Ovary (tissue), 9 donors: ENCODE data around the gene REXO4. TPM values are rescaled to one million over a fixed set of nuclear protein-coding genes. Genes with fewer than 3 reads are reported as not detected.

ENCODE experiments used
- DNase-seq, 5 donors: peaks; one replicate each; pipeline ENCODE4 v3.0.0-alpha.2; 2019 to 2020
- H3K27ac ChIP-seq, 2 donors: fragments of 200-600 bp; one replicate each; pipeline versions ENCODE4 v1.5.1 to v1.8.0; 2019 to 2022
- H3K27me3 ChIP-seq: fragments of 200-600 bp; one replicate; pipeline ENCODE4 v1.8.0; 2022
- H3K36me3 ChIP-seq: fragments of 200-600 bp; sonication (generic); one replicate; pipeline ENCODE4 v1.5.1; 2019
- H3K4me1 ChIP-seq: one replicate; pipeline ENCODE4 v1.8.1; 2013; ENCODE audit warnings: mild to moderate bottlenecking, moderate library complexity; ENCODE audit not compliant: insufficient read depth
- H3K4me3 ChIP-seq: fragments of 200-600 bp; sonication (generic); one replicate; pipeline ENCODE4 v1.5.1; 2017
- H3K9me3 ChIP-seq, 2 donors: fragments of 200-600 bp in 1 of 2; sonication (generic) in 1 of 2; one replicate each; pipeline versions ENCODE4 v1.5.1 to v1.8.1; 2013 to 2019; ENCODE audit warnings: mild to moderate bottlenecking in 1 of 2, moderate library complexity in 1 of 2
- EP300 ChIP-seq: sonication (generic); formaldehyde crosslinking; IDR thresholded peaks from one replicate; pipeline ENCODE4 v1.6.1; 2017; ENCODE audit warnings: antibody characterized with exemption
- POLR2A ChIP-seq: fragments of 450-650 bp; IDR thresholded peaks from one replicate; pipeline ENCODE4 v1.6.1; 2017; ENCODE audit warnings: antibody characterized with exemption, mild to moderate bottlenecking, moderate library complexity
- WGBS, 3 donors: extraction: QIAGEN DNeasy Blood & Tissue Kit in 1 of 3; methylation state at CpG; one replicate each; pipeline versions ENCODE4 v1.1.5 to v1.1.7; 2013 to 2017; 5-methylcytosine and 5-hydroxymethylcytosine counted together
- intact Hi-C, 4 donors: fragments of 100-400 bp; cut with DNase I; formaldehyde crosslinking; loops; one replicate each; pipeline versions ENCODE4 v1.11.0 to v1.15.1; 2022 to 2023
- polyA plus RNA-seq, 2 donors: library from polyadenylated mRNA; stranded (reverse); fragments of 200-250 nt in 1 of 2; fragments of 350-450 nt in 1 of 2; fragmentation: Illumina TruSeq in 1 of 2; extraction: RNeasy Lipid Tissue Mini Kit (QIAGEN cat#74804) in 1 of 2; gene quantifications; one replicate each; pipeline ENCODE4 v1.2.3, GENCODE V29; 2013 to 2014
- total RNA-seq, 7 donors: library from RNA; depleted of rRNA in 2 of 7; stranded (reverse); fragments of >200 nt in 2 of 7; fragmentation: NEBNext Ultra II Directional in 3 of 7; extraction: Animal tissue kit (Norgen Biotek cat#: 25700) in 3 of 7; gene quantifications; one replicate each; pipeline versions ENCODE4 v1.1.0 to v1.2.4, GENCODE V29; 2016 to 2023
- TF ChIP-seq, protein P1 (sequence below), 3 donors: fragments of 450-650 bp in 2 of 3; fragments of 200-600 bp in 1 of 3; IDR thresholded peaks; one replicate each; pipeline versions ENCODE4 v1.5.1 to v1.8.0; 2016 to 2022; ENCODE audit warnings: antibody characterized with exemption in 3 of 3, mild to moderate bottlenecking in 1 of 3
- donor health status: DM: no; HTN: no; CAD: no; lungs with moderate emphysema.
- donor health status: DM: no; HTN: no; CAD: no.
- donor health status: Bipolar disorder and iron deficiency.
- donor health status: DM: yes; HTN: yes; CAD: no.
- donor health status: DM: no; HTN: no; CAD: no.
- donor health status: DM: yes; HTN: yes; CAD: no.

The REXO4 gene
- total and polyA plus RNA-seq, 9 donors = 15.9 to 31.0 (median 21.9) TPM

DNA sequence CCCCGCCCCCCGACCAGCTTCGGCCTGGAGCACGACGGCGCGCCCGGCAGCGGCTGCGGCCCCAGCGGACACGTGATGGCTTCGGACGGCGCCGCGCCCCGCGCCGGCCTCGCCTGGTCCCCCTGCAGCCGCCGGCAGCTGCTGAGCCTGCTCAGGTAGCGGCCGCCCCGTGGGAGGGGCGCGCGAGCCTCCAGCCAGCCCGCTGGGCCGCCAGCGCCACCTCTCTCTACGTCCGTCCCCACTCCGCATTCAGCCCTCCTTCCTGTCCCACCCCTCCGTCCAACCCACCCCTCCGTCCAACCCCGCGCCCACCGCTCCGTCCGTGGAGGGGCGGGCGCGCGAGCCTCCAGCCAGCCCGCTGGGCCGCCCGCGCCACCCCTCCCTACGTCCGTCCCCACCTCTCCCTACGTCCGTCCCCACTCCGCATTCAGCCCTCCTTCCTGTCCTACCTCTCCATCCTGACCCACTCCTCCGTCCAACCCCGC lies 10.8 kb upstream of the REXO4 start:
- intact Hi-C loops = no loop called here
- Histone ChIP-seq H3K9me3 (no peaks in the 10 kb centered on the region), H3K4me1 (peaks cover 1% of the 10 kb centered on the region), H3K27ac (no peak overlapping the region), H3K4me3 (no peak overlapping the region), H3K27me3 (no peaks in the 10 kb centered on the region), H3K36me3 (no peaks in the 10 kb centered on the region)
- no peak for TF ChIP-seq EP300
- no peak for TF ChIP-seq POLR2A
- TF ChIP-seq, protein P1, sequence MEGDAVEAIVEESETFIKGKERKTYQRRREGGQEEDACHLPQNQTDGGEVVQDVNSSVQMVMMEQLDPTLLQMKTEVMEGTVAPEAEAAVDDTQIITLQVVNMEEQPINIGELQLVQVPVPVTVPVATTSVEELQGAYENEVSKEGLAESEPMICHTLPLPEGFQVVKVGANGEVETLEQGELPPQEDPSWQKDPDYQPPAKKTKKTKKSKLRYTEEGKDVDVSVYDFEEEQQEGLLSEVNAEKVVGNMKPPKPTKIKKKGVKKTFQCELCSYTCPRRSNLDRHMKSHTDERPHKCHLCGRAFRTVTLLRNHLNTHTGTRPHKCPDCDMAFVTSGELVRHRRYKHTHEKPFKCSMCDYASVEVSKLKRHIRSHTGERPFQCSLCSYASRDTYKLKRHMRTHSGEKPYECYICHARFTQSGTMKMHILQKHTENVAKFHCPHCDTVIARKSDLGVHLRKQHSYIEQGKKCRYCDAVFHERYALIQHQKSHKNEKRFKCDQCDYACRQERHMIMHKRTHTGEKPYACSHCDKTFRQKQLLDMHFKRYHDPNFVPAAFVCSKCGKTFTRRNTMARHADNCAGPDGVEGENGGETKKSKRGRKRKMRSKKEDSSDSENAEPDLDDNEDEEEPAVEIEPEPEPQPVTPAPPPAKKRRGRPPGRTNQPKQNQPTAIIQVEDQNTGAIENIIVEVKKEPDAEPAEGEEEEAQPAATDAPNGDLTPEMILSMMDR (IDR thresholded peaks at IDR 0.05) = no peak
- DNase-seq = no peak
- 1 to 2% (median 1%) methylated on average over 36 to 57 of the region's 57 CpGs for WGBS, 3 donors

DNA sequence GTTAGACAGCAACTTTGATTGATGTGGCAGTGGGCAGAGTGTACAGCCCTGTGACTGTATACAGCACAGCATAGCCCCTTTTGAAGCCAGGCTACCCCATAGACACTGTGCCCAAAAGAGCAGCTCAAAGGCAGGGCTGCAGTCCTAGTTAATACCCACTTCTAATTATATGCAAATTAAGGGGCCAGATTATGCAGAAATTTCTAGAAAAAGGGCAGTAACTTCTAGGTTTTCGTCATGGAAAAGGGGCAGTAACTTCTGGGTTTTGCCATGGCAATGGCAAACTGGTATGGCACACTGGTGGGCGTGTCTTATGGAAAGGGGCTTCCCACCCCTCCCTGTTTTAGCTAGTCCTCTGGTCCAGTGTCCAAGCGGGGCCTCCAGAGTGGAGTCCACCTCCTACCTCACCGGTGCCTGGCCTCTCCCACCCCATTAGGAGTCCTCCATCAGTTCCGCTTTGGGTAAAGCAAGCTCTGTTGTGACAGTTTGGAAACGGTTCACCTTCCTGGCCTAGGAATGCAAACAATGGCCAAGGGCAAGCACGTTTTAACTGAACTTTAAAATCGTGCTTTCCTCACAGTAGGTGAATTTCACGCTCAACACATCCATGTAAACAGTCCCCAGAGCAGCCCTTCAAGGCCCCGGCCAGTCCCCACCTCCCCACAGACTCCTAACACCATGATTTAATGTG lies 10.0 kb upstream of the REXO4 start:
- WGBS, 3 donors = 54 to 61% (median 58%) methylated on average over 10 of the region's 10 CpGs
- Histone ChIP-seq H3K4me3 (no peak overlapping the region), H3K36me3 (no peaks in the 10 kb centered on the region), H3K9me3 (no peaks in the 10 kb centered on the region), H3K27me3 (no peaks in the 10 kb centered on the region), H3K4me1 (peaks cover 1% of the 10 kb centered on the region), H3K27ac (no peak overlapping the region)
- TF ChIP-seq, protein P1 (IDR thresholded peaks at IDR 0.05) = no peak
- no peak for TF ChIP-seq EP300
- TF ChIP-seq POLR2A = no peak
- intact Hi-C loops = no loop called here
- DNase-seq = no peak

DNA sequence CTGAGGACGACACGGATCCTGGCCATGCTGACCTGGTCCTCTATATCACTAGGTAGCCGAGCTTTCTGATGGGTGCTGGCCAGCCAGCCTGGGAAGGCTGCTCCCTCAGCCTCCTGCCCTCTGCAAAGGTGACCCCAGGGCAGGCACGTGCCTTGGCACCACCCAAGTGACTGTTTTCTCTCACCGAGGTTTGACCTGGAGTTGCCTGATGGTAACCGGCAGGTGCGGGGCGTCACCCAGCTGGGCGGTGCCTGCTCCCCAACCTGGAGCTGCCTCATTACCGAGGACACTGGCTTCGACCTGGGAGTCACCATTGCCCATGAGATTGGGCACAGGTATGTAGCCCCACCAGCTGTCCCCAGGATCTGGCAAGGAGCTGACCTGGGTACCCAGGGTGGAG lies 8.2 kb upstream of the REXO4 start:
- no peaks in the 10 kb centered on the region for H3K36me3 ChIP-seq
- WGBS, 3 donors = 90 to 93% (median 91%) methylated on average over 9 to 11 of the region's 11 CpGs
- peaks cover 1% of the 10 kb centered on the region for H3K4me1 ChIP-seq
- no peaks in the 10 kb centered on the region for H3K27me3 ChIP-seq
- H3K4me3 ChIP-seq = no peak overlapping the region
- intact Hi-C loops = no loop called here
- no peak for TF ChIP-seq POLR2A
- H3K9me3 ChIP-seq = no peaks in the 10 kb centered on the region
- DNase-seq = no peak
- no peak overlapping the region for H3K27ac ChIP-seq

DNA sequence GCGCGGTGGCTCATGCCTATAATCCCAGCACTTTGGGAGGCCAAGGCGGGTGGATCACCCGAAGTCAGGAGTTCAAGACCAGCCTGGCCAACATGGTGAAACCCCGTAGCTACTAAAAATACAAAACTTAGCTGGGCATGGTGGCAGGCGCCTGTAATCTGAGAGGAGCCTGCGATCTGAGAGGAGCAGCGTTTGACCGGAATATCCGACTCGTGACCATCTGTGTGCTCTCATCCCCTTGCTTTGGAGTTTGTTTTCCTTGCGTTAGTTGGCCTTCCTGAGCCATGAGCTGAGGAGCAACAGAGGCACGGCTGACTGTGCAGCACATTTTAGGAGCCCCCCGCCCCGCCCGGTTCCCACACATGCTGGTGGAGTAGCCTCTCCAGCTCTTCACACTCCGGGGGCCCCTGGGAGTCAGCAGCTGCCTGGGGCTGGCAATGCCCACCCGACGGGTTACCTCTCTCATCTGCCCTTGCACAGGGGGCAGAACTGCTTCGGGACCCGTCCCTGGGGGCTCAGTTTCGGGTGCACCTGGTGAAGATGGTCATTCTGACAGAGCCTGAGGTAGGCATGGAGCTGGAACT lies 7.3 kb upstream of the REXO4 start:
- WGBS, 3 donors = 90 to 91% (median 91%) methylated on average over 22 of the region's 22 CpGs
- H3K9me3 ChIP-seq = no peaks in the 10 kb centered on the region
- H3K27ac ChIP-seq = no peak overlapping the region
- peaks cover 1% of the 10 kb centered on the region for H3K4me1 ChIP-seq
- no peak for DNase-seq
- H3K36me3 ChIP-seq = no peaks in the 10 kb centered on the region
- no peaks in the 10 kb centered on the region for H3K27me3 ChIP-seq
- TF ChIP-seq EP300 (no peak), POLR2A (no peak)
- TF ChIP-seq, protein P1 (IDR thresholded peaks at IDR 0.05) = no peak
- no peak overlapping the region for H3K4me3 ChIP-seq
- intact Hi-C loops = no loop called here

DNA sequence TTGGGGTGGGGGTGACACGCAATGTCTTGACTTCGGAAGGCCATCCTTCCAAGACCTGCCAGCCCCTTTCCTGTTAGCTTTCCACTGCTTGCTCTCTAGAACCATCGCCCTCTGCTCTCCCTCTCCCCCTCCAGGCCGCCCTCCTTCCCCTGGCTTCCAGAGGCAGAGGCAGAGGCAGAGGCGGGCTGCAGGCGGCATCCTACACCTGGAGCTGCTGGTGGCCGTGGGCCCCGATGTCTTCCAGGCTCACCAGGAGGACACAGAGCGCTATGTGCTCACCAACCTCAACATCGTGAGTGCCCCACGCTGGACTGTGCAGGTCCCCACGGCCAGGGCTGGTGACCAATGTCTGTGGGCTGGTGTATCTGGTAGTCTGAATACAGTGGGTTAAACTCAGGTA lies 6.4 kb upstream of the REXO4 start:
- no peak overlapping the region for H3K4me3 ChIP-seq
- H3K9me3 ChIP-seq = no peaks in the 10 kb centered on the region
- no peaks in the 10 kb centered on the region for H3K4me1 ChIP-seq
- no peaks in the 10 kb centered on the region for H3K27me3 ChIP-seq
- intact Hi-C loops = no loop called here
- WGBS, 3 donors = 94 to 99% (median 95%) methylated on average over 12 of the region's 12 CpGs
- H3K27ac ChIP-seq = no peak overlapping the region
- H3K36me3 ChIP-seq = no peaks in the 10 kb centered on the region
- no peak for TF ChIP-seq POLR2A
- TF ChIP-seq EP300 = no peak
- TF ChIP-seq, protein P1 (IDR thresholded peaks at IDR 0.05) = no peak
- DNase-seq = no peak
